ENCODE data around the gene COQ9. TPM values are rescaled to one million over a fixed set of nuclear protein-coding genes. Genes with fewer than 3 reads are reported as not detected.

COQ9 gene
- total RNA-seq, 4 donors from 2014 or later, result 30.6 to 60.5 (median 44.7) TPM

- DNase-seq (ENCODE audit: low spot score), result no peak
- no peak for ATAC-seq (ENCODE audit: low FRiP score)
- no peak for TF ChIP-seq CTCF (IDR thresholded peaks at IDR 0.05)
Observed at GRCh38 chr16:57464523-57464922, 17.2 kb downstream of the COQ9 start.

- ATAC-seq (ENCODE audit: low FRiP score), result no peak
- no peak for DNase-seq (ENCODE audit: low spot score)
- TF ChIP-seq CTCF (IDR thresholded peaks at IDR 0.05), result no peak
Observed at GRCh38 chr16:57468346-57468745, 21.1 kb downstream of the COQ9 start.

- ATAC-seq (ENCODE audit: low FRiP score) (no peak), DNase-seq (ENCODE audit: low spot score) (no peak)
- no peak for TF ChIP-seq CTCF (IDR thresholded peaks at IDR 0.05)
Observed at GRCh38 chr16:57469046-57469445, 21.8 kb downstream of the COQ9 start.

- DNase-seq (ENCODE audit: low spot score), result no peak
- ATAC-seq (ENCODE audit: low FRiP score), result no peak
- no peak for TF ChIP-seq CTCF (IDR thresholded peaks at IDR 0.05)
Observed at GRCh38 chr16:57469917-57470470, 22.7 kb downstream of the COQ9 start.

- DNase-seq (ENCODE audit: low spot score) (no peak), ATAC-seq (ENCODE audit: low FRiP score) (no peak)
- TF ChIP-seq CTCF (IDR thresholded peaks at IDR 0.05), result no peak
Observed at GRCh38 chr16:57470711-57471110, 23.4 kb downstream of the COQ9 start.

GRCh38 chr16:57471209-57471608, 23.9 kb downstream of the COQ9 start:
- TF ChIP-seq CTCF (IDR thresholded peaks at IDR 0.05), result no peak
- ATAC-seq (ENCODE audit: low FRiP score) (no peak), DNase-seq (ENCODE audit: low spot score) (no peak)

- no peak for TF ChIP-seq CTCF (IDR thresholded peaks at IDR 0.05)
- DNase-seq (ENCODE audit: low spot score), result no peak
- ATAC-seq (ENCODE audit: low FRiP score), result no peak
Observed at GRCh38 chr16:57471852-57472664, 24.8 kb downstream of the COQ9 start.

Measured in omental fat pad (tissue), 4 donors.